Body of pancreas (tissue), 4 donors: ENCODE data around the gene GTF2F1. TPM values are rescaled to one million over a fixed set of nuclear protein-coding genes. Genes with fewer than 3 reads are reported as not detected.
"Not testable (repeated sequence)": the region's sequence is repeated elsewhere in the genome, so short reads cannot be mapped to it uniquely, and the experiment has no call there.

Experiments
- ATAC-seq: fragments of 150-250 bp; one replicate; pipeline ENCODE4 v1.9.1; 2016
- DNase-seq, 4 donors: peaks; one replicate each; pipeline ENCODE4 v3.0.0-alpha.2; 2019
- H3K27ac ChIP-seq, 4 donors: fragments of 200-600 bp; sonication (generic); 1 replicate in 3 of 4; 2 replicates in 1 of 4; pipeline versions ENCODE4 v1.5.1 to v1.6.1; 2016 to 2019; ENCODE audit warnings: mild to moderate bottlenecking in 1 of 4, mixed read lengths in 1 of 4, moderate library complexity in 1 of 4
- H3K27me3 ChIP-seq, 2 donors: fragments of 200-600 bp; sonication (generic); one replicate each; pipeline ENCODE4 v1.6.0; 2016; ENCODE audit warnings: mild to moderate bottlenecking in 1 of 2
- H3K36me3 ChIP-seq, 2 donors: fragments of 200-600 bp; sonication (generic); replicated peaks in 1 of 2; 2 replicates each; pipeline ENCODE4 v1.5.1; 2016; ENCODE audit warnings: low read depth in 2 of 2; ENCODE audit not compliant: insufficient read depth in 1 of 2
- H3K4me1 ChIP-seq: fragments of 200-600 bp; sonication (generic); one replicate; pipeline ENCODE4 v1.6.0; 2016
- H3K4me3 ChIP-seq, 2 donors: fragments of 200-600 bp; sonication (generic); 1 replicate in 1 of 2; 2 replicates in 1 of 2; pipeline ENCODE4 v1.5.1; 2016 to 2019
- H3K9me3 ChIP-seq, 3 donors: fragments of 200-600 bp; sonication (generic); 1 replicate in 2 of 3; 2 replicates in 1 of 3; pipeline ENCODE4 v1.5.1; 2016
- POLR2A ChIP-seq, 3 donors: fragments of 450-650 bp; IDR thresholded peaks; one replicate each; pipeline ENCODE4 v1.6.1; 2016; ENCODE audit warnings: antibody characterized with exemption in 3 of 3, mild to moderate bottlenecking in 2 of 3
- WGBS, 2 donors: methylation state at CpG; one replicate each; pipeline ENCODE4 v1.1.5; 2017; 5-methylcytosine and 5-hydroxymethylcytosine counted together
- intact Hi-C: fragments of 100-400 bp; cut with DNase I; formaldehyde crosslinking; loops from one replicate; pipeline ENCODE4 v1.15.1; 2023
- total RNA-seq, 2 donors: library from RNA; depleted of rRNA; stranded (reverse); fragments of >200 nt; gene quantifications; one replicate each; pipeline ENCODE4 v1.1.0, GENCODE V29; 2016
- TF ChIP-seq, protein P1 (sequence below), 7 experiments: fragments of 450-650 bp in 4 of 7; fragments of 200-600 bp in 3 of 7; sonication (generic) in 3 of 7; IDR thresholded peaks; one replicate each; pipeline ENCODE4 v1.5.1; 2016 to 2019; ENCODE audit warnings: antibody characterized with exemption in 7 of 7

The GTF2F1 gene
- total RNA-seq, 2 donors from 2014 or later, result 37.4 to 51.1 TPM

DNA sequence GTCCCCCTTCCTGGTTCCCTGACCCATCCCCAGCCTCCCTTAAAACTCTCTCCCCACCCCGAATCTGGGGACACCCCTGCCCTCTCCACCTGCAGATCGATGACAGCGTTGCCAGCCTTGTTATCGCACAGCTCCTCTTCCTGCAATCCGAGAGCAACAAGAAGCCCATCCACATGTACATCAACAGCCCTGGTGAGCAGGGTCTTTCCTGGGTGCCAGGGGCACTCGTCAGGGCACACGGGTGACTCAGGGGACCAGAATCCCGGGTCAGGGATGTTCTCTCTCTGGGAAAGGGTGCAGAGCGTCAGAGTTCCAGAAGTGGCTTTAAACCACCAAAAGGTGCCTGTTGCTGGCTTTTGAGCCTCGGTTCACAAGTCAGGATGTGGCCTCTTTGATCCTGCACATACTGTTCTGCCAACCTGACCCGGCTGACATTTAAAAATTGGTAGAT lies 30.6 kb downstream of the GTF2F1 start:
- 21 to 22% methylated on average over 7 to 11 of the region's 11 CpGs for WGBS, 2 donors
- no peak for TF ChIP-seq POLR2A (IDR thresholded peaks at IDR 0.05)
- TF ChIP-seq, protein P1, sequence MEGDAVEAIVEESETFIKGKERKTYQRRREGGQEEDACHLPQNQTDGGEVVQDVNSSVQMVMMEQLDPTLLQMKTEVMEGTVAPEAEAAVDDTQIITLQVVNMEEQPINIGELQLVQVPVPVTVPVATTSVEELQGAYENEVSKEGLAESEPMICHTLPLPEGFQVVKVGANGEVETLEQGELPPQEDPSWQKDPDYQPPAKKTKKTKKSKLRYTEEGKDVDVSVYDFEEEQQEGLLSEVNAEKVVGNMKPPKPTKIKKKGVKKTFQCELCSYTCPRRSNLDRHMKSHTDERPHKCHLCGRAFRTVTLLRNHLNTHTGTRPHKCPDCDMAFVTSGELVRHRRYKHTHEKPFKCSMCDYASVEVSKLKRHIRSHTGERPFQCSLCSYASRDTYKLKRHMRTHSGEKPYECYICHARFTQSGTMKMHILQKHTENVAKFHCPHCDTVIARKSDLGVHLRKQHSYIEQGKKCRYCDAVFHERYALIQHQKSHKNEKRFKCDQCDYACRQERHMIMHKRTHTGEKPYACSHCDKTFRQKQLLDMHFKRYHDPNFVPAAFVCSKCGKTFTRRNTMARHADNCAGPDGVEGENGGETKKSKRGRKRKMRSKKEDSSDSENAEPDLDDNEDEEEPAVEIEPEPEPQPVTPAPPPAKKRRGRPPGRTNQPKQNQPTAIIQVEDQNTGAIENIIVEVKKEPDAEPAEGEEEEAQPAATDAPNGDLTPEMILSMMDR (IDR thresholded peaks at IDR 0.05), result no peak

DNA sequence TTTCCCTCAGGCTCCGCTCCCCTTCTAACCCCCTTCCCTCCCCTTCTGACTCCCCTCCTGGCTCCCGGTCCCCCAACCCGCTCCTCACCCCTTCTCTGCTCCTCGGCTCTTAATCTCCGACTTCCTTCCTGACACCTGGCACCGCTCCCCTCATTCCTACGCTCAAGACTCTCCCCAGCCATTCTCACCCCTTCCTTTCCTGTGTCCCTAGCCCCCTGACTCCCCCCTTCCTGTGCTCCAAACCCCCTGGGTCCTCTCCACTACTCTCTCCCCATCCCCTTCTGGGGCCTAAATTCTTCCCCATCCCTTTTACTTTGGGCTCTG lies 31.0 kb downstream of the GTF2F1 start:
- peak overlapping the region; percentile 87 to 92 for H3K4me3 ChIP-seq
- peaks cover 7 to 11% of the 10 kb centered on the region in 2 donors for H3K36me3 ChIP-seq
- intact Hi-C loops, result no loop called here
- DNase-seq (peak in 2 of 4 donors; percentile 22 to 28), ATAC-seq (no peak)
- H3K9me3 ChIP-seq, result no peaks in the 10 kb centered on the region
- H3K27ac ChIP-seq, result peak overlapping the region; percentile 54 to 80 (median 70)
- no peak for TF ChIP-seq POLR2A (IDR thresholded peaks at IDR 0.05)
- TF ChIP-seq, protein P1 (IDR thresholded peaks at IDR 0.05), result no peak
- 2% methylated on average over 7 of the region's 7 CpGs for WGBS, 2 donors
- no peaks in the 10 kb centered on the region for H3K27me3 ChIP-seq
- H3K4me1 ChIP-seq, result peaks cover 17% of the 10 kb centered on the region

More for the DNA sequence above, 30.6 kb downstream of the GTF2F1 start:
- Histone ChIP-seq H3K9me3 (no peaks in the 10 kb centered on the region), H3K27ac (peak overlapping the region in 3 of 4 donors; percentile 66 to 80 (median 73)), H3K27me3 (no peaks in the 10 kb centered on the region), H3K4me1 (peaks cover 17% of the 10 kb centered on the region), H3K36me3 (peaks cover 7 to 11% of the 10 kb centered on the region in 2 donors), H3K4me3 (peak overlapping the region in 1 of 2 donors; percentile 87)
- no peak for DNase-seq
- no peak for ATAC-seq
- intact Hi-C loops, result no loop called here

DNA sequence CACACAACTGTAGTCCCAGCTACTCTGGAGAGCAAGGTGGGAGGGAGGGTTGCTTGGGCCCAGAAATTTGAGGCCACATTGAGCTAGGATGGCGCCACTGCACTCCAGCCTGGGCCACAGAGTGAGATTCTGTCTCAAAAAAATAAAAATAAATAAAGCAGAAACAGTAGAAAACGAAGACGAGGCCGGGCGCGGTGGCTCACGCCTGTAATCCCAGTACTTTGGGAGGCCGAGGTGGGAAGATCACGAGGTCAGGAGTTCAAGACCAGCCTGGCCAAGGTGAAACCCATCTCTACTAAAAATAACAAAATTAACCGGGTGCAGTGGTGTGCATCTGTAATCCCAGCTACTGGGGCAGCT lies 32.1 kb downstream of the GTF2F1 start:
- Histone ChIP-seq H3K27ac (peak overlapping the region in 3 of 4 donors; percentile 66 to 80 (median 73)), H3K4me1 (peaks cover 17% of the 10 kb centered on the region)
- ATAC-seq, H3K4me3 ChIP-seq, H3K36me3 ChIP-seq, H3K27me3 ChIP-seq, intact Hi-C loops, H3K9me3 ChIP-seq, DNase-seq: not testable (repeated sequence)
- WGBS, 2 donors, result 92 to 93% methylated on average over 10 of the region's 10 CpGs

- H3K36me3 ChIP-seq, H3K27ac ChIP-seq, H3K27me3 ChIP-seq, H3K9me3 ChIP-seq, intact Hi-C loops, ATAC-seq, H3K4me3 ChIP-seq, DNase-seq: not testable (repeated sequence)
- peaks cover 17% of the 10 kb centered on the region for H3K4me1 ChIP-seq
- WGBS, 2 donors, result 92 to 93% methylated on average over 12 of the region's 12 CpGs
Observed at GRCh38 chr19:6360445-6360844, 32.5 kb downstream of the GTF2F1 start.

- Histone ChIP-seq H3K27ac (no peak overlapping the region), H3K27me3 (no peaks in the 10 kb centered on the region), H3K4me1 (peaks cover 17% of the 10 kb centered on the region), H3K4me3 (no peak overlapping the region), H3K9me3 (no peaks in the 10 kb centered on the region), H3K36me3 (no peaks in the 10 kb centered on the region)
- TF ChIP-seq POLR2A (IDR thresholded peaks at IDR 0.05), result no peak
- TF ChIP-seq, protein P1 (IDR thresholded peaks at IDR 0.05), result no peak
- DNase-seq, result no peak
- intact Hi-C loops, result no loop called here
- WGBS, 2 donors, result 86 to 93% methylated on average over 5 of the region's 5 CpGs
- ATAC-seq, result no peak
Observed at GRCh38 chr19:6359568-6360341, 33.2 kb downstream of the GTF2F1 start.

DNA sequence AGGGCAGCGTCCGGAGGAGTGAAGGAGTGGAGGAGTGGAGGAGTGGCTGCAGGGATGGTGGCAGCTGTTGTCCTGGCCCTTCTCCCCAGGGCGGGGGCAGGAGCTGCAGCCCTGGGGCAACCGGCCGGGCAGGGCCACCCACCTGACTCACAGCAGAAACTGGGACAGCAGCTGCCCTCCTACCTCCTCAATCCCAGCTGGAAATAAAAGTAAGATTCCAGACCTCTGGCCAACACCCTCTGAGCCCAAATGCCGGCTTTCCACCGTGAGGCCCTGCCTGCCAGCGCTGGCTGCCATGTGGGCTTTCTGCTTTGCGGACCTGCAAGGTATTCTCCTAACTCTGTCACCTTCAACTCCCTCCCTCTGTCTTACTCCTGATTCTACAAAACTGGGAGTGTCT lies 35.0 kb downstream of the GTF2F1 start:
- ATAC-seq (no peak), DNase-seq (no peak)
- H3K27ac ChIP-seq, result no peak overlapping the region
- H3K9me3 ChIP-seq, result no peaks in the 10 kb centered on the region
- intact Hi-C loops, result no loop called here
- WGBS, 2 donors, result 46 to 48% methylated on average over 9 of the region's 9 CpGs
- TF ChIP-seq POLR2A (IDR thresholded peaks at IDR 0.05), result no peak
- H3K27me3 ChIP-seq, result no peaks in the 10 kb centered on the region
- H3K4me3 ChIP-seq, result no peak overlapping the region
- H3K4me1 ChIP-seq, result peaks cover 13% of the 10 kb centered on the region
- no peaks in the 10 kb centered on the region for H3K36me3 ChIP-seq
